ENCODE measurements around the gene RAPGEF3.

DNA sequence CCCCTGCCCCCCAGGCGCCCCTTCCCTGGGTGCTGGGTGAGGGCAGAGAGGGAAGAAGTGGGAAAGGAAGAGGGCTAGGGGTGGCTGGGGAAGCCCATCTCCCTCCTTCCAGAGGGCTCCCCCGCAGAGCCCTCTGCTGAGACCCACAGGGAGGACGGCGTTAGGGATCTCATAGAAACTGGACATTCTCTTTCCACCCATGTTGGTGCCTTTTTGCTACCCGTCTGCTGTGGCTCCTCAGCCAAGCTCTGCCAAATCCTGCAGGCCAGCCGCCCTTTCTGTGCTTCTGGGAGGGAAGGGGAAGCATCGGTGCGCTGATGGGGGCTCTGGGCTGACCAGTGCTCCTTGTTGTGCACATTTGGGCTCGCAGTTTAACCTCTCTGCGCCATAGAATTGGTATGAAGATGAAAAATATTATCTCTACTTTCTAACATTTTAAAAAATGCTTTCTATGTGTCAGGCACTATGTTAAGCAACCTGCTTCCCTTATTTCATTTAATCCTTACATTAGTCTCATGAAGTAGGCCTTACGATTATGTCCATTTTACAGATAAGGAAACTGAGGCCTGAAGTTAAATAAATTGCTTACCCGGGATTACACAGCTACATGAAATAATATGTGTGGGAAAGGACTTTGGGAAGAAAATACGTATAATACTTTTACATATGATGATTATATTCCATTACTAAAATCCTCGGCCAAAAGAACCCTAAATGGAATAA lies 15.3 kb upstream of the RAPGEF3 start:
- TF ChIP-seq, protein P1, sequence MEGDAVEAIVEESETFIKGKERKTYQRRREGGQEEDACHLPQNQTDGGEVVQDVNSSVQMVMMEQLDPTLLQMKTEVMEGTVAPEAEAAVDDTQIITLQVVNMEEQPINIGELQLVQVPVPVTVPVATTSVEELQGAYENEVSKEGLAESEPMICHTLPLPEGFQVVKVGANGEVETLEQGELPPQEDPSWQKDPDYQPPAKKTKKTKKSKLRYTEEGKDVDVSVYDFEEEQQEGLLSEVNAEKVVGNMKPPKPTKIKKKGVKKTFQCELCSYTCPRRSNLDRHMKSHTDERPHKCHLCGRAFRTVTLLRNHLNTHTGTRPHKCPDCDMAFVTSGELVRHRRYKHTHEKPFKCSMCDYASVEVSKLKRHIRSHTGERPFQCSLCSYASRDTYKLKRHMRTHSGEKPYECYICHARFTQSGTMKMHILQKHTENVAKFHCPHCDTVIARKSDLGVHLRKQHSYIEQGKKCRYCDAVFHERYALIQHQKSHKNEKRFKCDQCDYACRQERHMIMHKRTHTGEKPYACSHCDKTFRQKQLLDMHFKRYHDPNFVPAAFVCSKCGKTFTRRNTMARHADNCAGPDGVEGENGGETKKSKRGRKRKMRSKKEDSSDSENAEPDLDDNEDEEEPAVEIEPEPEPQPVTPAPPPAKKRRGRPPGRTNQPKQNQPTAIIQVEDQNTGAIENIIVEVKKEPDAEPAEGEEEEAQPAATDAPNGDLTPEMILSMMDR (IDR thresholded peaks at IDR 0.05), result no peak
- TF ChIP-seq POLR2A (IDR thresholded peaks at IDR 0.05) (no peak), POLR2AphosphoS5 (IDR thresholded peaks at IDR 0.05) (no peak)

Measured in upper lobe of left lung (tissue), 4 donors.